ENCODE results near the gene THRB. TPM values are rescaled to one million over a fixed set of nuclear protein-coding genes. Genes with fewer than 3 reads are reported as not detected.

The THRB gene
- total RNA-seq, 1 donor from 2014 or later = 3.1 TPM

GRCh38 chr3:24351779-24352469 lies 142.7 kb downstream of the THRB start:
- TF ChIP-seq CTCF (IDR thresholded peaks at IDR 0.05; ENCODE audit: insufficient read depth, low read length, poor library complexity, severe bottlenecking) = no peak
- no peaks in the 10 kb centered on the region for H3K27me3 ChIP-seq (ENCODE audit: control insufficient read depth, insufficient read depth, low read length)
- H3K4me3 ChIP-seq (ENCODE audit: low read depth, low read length) = no peak overlapping the region
- DNase-seq (ENCODE audit: low read depth) = no peak
- no peaks in the 10 kb centered on the region for H3K36me3 ChIP-seq (ENCODE audit: control insufficient read depth, insufficient read depth, low read length)

- no peak overlapping the region for H3K4me3 ChIP-seq (ENCODE audit: low read depth, low read length)
- no peaks in the 10 kb centered on the region for H3K36me3 ChIP-seq (ENCODE audit: control insufficient read depth, insufficient read depth, low read length)
- DNase-seq (ENCODE audit: low read depth) = no peak
- TF ChIP-seq CTCF (IDR thresholded peaks at IDR 0.05; ENCODE audit: insufficient read depth, low read length, poor library complexity, severe bottlenecking) = no peak
- H3K27me3 ChIP-seq (ENCODE audit: control insufficient read depth, insufficient read depth, low read length) = no peaks in the 10 kb centered on the region
These were observed 145.2 kb downstream of the THRB start for GRCh38 chr3:24349367-24350019.

- TF ChIP-seq CTCF (IDR thresholded peaks at IDR 0.05; ENCODE audit: insufficient read depth, low read length, poor library complexity, severe bottlenecking) = no peak
- DNase-seq (ENCODE audit: low read depth) = no peak
- Histone ChIP-seq H3K4me3 (ENCODE audit: low read depth, low read length) (no peak overlapping the region), H3K27me3 (ENCODE audit: control insufficient read depth, insufficient read depth, low read length) (no peaks in the 10 kb centered on the region), H3K36me3 (ENCODE audit: control insufficient read depth, insufficient read depth, low read length) (no peaks in the 10 kb centered on the region)
These were observed 146.3 kb downstream of the THRB start for GRCh38 chr3:24348348-24348747.

- TF ChIP-seq CTCF (IDR thresholded peaks at IDR 0.05; ENCODE audit: insufficient read depth, low read length, poor library complexity, severe bottlenecking) = no peak
- Histone ChIP-seq H3K4me3 (ENCODE audit: low read depth, low read length) (no peak overlapping the region), H3K36me3 (ENCODE audit: control insufficient read depth, insufficient read depth, low read length) (no peaks in the 10 kb centered on the region), H3K27me3 (ENCODE audit: control insufficient read depth, insufficient read depth, low read length) (no peaks in the 10 kb centered on the region)
- no peak for DNase-seq (ENCODE audit: low read depth)
These were observed 149.7 kb downstream of the THRB start for GRCh38 chr3:24344784-24345439.

- no peak for TF ChIP-seq CTCF (IDR thresholded peaks at IDR 0.05; ENCODE audit: insufficient read depth, low read length, poor library complexity, severe bottlenecking)
- DNase-seq (ENCODE audit: low read depth) = peak; percentile 18
- Histone ChIP-seq H3K27me3 (ENCODE audit: control insufficient read depth, insufficient read depth, low read length) (no peaks in the 10 kb centered on the region), H3K36me3 (ENCODE audit: control insufficient read depth, insufficient read depth, low read length) (no peaks in the 10 kb centered on the region), H3K4me3 (ENCODE audit: low read depth, low read length) (no peak overlapping the region)
These were observed 151.4 kb downstream of the THRB start for GRCh38 chr3:24343084-24343783.
